HEK293T (cell line): ENCODE measurements around the gene CDCA5.

ENCODE experiments used
- CTCF ChIA-PET: fragments of 350-600 bp; formaldehyde crosslinking; extraction: SDS; loops from one replicate; lab custom pipeline; 2021; ENCODE audit warnings: antibody characterized with exemption, inconsistent platforms; lab: Yijun Ruan, JAX
- POLR2A ChIA-PET: fragments of 350-600 bp; formaldehyde crosslinking; extraction: SDS; loops from one replicate; lab custom pipeline; 2020; ENCODE audit warnings: antibody characterized with exemption, inconsistent platforms; lab: Yijun Ruan, JAX
- DNase-seq: peaks from one replicate; pipeline ENCODE4 v3.0.0; 2012; ENCODE audit warnings: mixed read lengths; ENCODE audit errors: extremely low spot score
- ARNT ChIP-seq: fragments of 450-650 bp; IDR thresholded peaks from 2 replicates; pipeline ENCODE4 v1.6.1; 2017; ENCODE audit warnings: mild to moderate bottlenecking
- BHLHE40 ChIP-seq: fragments of 450-650 bp; IDR thresholded peaks from 2 replicates; pipeline ENCODE4 v1.6.1; 2016; ENCODE audit warnings: mild to moderate bottlenecking, moderate library complexity, borderline replicate concordance
- CTBP1 ChIP-seq: fragments of 450-650 bp; IDR thresholded peaks from 2 replicates; pipeline ENCODE4 v1.6.1; 2016; ENCODE audit warnings: borderline replicate concordance
- ELF4 ChIP-seq: fragments of 450-650 bp; IDR thresholded peaks from 2 replicates; pipeline ENCODE4 v1.6.1; 2017; ENCODE audit warnings: antibody characterized with exemption
- FOXA1 ChIP-seq: fragments of 450-650 bp; IDR thresholded peaks from 2 replicates; pipeline ENCODE4 v1.6.1; 2016; ENCODE audit warnings: mild to moderate bottlenecking
- FOXK2 ChIP-seq: fragments of 450-650 bp; IDR thresholded peaks from 2 replicates; pipeline ENCODE4 v1.6.1; 2016; ENCODE audit warnings: mild to moderate bottlenecking
- FOXM1 ChIP-seq: fragments of 450-650 bp; IDR thresholded peaks from 2 replicates; pipeline ENCODE4 v1.6.1; 2017; ENCODE audit warnings: mild to moderate bottlenecking, borderline replicate concordance
- HDGF ChIP-seq: fragments of 450-650 bp; IDR thresholded peaks from 2 replicates; pipeline ENCODE4 v1.6.1; 2017; ENCODE audit warnings: antibody characterized with exemption, borderline replicate concordance
- L3MBTL2 ChIP-seq: fragments of 450-650 bp; conservative IDR thresholded peaks from 2 replicates; pipeline ENCODE4 v1.6.1; 2016; ENCODE audit warnings: mild to moderate bottlenecking
- LEF1 ChIP-seq: fragments of 450-650 bp; IDR thresholded peaks from 2 replicates; pipeline ENCODE4 v1.6.1; 2017; ENCODE audit warnings: mild to moderate bottlenecking, borderline replicate concordance
- NFRKB ChIP-seq: fragments of 450-650 bp; IDR thresholded peaks from 2 replicates; pipeline ENCODE4 v1.6.1; 2016; ENCODE audit warnings: mild to moderate bottlenecking, moderate library complexity
- SP1 ChIP-seq: fragments of 450-650 bp; IDR thresholded peaks from 2 replicates; pipeline ENCODE4 v1.6.1; 2017
- SUZ12 ChIP-seq: fragments of 450-650 bp; IDR thresholded peaks from 2 replicates; pipeline ENCODE4 v1.6.1; 2016; ENCODE audit warnings: mild to moderate bottlenecking
- TARDBP ChIP-seq: fragments of 450-650 bp; IDR thresholded peaks from 2 replicates; pipeline ENCODE4 v1.6.1; 2016
- ZNF384 ChIP-seq: fragments of 450-650 bp; IDR thresholded peaks from 2 replicates; pipeline ENCODE4 v1.6.1; 2016
- TF ChIP-seq, protein P1 (sequence below): fragments of 450-650 bp; IDR thresholded peaks from 2 replicates; pipeline ENCODE4 v1.6.1; 2016

The CDCA5 gene

GRCh38 chr11:65089621-65090020 is 5.8 kb upstream of the CDCA5 start:
- ChIA-PET POLR2A (no interaction called here), CTCF (interaction anchor here (0.6 kb wide), 1 partner anchor 226 kb away, joined by 3 read pairs; no protein-coding TSS in a partner anchor)
- TF ChIP-seq BHLHE40 (no peak), L3MBTL2 (no peak), FOXA1 (no peak), FOXM1 (no peak), LEF1 (no peak), NFRKB (no peak), ARNT (no peak), FOXK2 (no peak), CTBP1 (no peak), ELF4 (no peak), TARDBP (no peak), HDGF (no peak), SUZ12 (no peak), ZNF384 (no peak), SP1 (no peak)
- TF ChIP-seq, protein P1, sequence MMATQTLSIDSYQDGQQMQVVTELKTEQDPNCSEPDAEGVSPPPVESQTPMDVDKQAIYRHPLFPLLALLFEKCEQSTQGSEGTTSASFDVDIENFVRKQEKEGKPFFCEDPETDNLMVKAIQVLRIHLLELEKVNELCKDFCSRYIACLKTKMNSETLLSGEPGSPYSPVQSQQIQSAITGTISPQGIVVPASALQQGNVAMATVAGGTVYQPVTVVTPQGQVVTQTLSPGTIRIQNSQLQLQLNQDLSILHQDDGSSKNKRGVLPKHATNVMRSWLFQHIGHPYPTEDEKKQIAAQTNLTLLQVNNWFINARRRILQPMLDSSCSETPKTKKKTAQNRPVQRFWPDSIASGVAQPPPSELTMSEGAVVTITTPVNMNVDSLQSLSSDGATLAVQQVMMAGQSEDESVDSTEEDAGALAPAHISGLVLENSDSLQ, result no peak
- DNase-seq, result no peak

GRCh38 chr11:65087827-65088226 is 4.0 kb upstream of the CDCA5 start:
- ChIA-PET POLR2A (no interaction called here), CTCF (no interaction called here)

GRCh38 chr11:65087216-65087615 is 3.4 kb upstream of the CDCA5 start:
- TF ChIP-seq CTBP1 (no peak), FOXM1 (no peak), L3MBTL2 (no peak), HDGF (no peak), LEF1 (no peak), ARNT (no peak), ELF4 (no peak), BHLHE40 (no peak), NFRKB (no peak), SUZ12 (no peak), FOXA1 (no peak), SP1 (no peak), ZNF384 (no peak)
- TF ChIP-seq, protein P1, result no peak
- POLR2A ChIA-PET, result interaction anchor here (2.9 kb wide), 1 partner anchor 47 kb away, joined by 8 read pairs; the partner anchor contains the start of gene SAC3D1
- no peak for DNase-seq
- CTCF ChIA-PET, result no interaction called here

More at GRCh38 chr11:65087827-65088226, 4.0 kb upstream of the CDCA5 start:
- no peak for DNase-seq
- TF ChIP-seq FOXA1, result no peak
- no peak for TF ChIP-seq SP1
- no peak for TF ChIP-seq CTBP1
- TF ChIP-seq ZNF384, result no peak

DNA sequence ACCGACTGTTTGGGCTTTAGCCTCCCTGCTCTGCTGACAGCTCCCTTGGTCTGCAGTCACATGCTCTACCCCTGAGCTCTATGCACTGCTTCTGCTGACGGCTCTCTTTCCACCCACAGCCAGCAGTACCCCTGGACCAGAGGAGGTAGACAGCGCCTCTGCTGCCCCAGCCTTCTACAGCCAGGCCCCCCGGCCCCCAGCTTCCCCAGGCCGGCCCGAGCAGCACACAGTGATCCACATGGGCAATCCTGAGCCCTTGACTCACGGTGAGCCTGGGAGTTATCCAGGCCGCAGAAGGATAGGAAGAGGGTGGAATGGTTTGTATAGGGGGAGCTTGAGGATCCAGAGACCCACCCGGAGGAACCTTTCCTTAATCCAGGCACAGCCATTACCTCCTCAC is 3.0 kb upstream of the CDCA5 start:
- TF ChIP-seq SP1, result no peak
- TF ChIP-seq, protein P1, result no peak
- TF ChIP-seq FOXA1, result no peak
- no peak for TF ChIP-seq FOXM1
- TF ChIP-seq LEF1, result no peak
- TF ChIP-seq L3MBTL2, result no peak
- no peak for TF ChIP-seq BHLHE40
- TF ChIP-seq CTBP1, result no peak
- TF ChIP-seq NFRKB, result no peak
- no peak for TF ChIP-seq TARDBP
- no peak for TF ChIP-seq ARNT
- TF ChIP-seq HDGF, result no peak
- no peak for TF ChIP-seq FOXK2
- TF ChIP-seq ZNF384, result no peak
- TF ChIP-seq ELF4, result no peak
- TF ChIP-seq SUZ12, result no peak
- DNase-seq, result no peak
- ChIA-PET CTCF (no interaction called here), POLR2A (interaction anchor here (2.9 kb wide), 1 partner anchor 46 kb away, joined by 8 read pairs; the partner anchor contains the start of gene SAC3D1)

DNA sequence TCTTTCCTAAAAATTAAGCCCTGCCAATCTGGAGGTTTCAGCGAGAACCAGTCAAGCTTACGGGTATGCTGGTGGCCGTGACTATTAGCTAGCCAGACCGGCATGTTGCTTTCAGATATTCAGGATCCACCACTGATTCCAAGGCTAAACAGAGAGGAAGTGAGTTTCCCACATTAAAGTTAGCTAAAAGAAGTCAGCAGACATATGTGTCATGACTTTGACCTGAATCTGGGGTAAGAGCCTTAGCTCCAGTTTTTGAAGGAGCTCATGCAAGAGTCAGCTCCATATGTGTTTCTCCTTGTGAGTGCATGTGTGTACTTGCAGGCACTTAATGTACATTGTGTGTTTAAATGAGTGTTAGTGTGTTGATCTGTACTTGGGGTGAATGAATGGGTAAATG is 1.6 kb upstream of the CDCA5 start:
- no peak for DNase-seq
- ChIA-PET CTCF (interaction anchor here (0.9 kb wide), 1 partner anchor 25 kb away, joined by 3 read pairs; no protein-coding TSS in a partner anchor), POLR2A (interaction anchor here (1.1 to 2.9 kb wide), 4 partner anchors 9 to 45 kb away, joined by 3 to 8 read pairs (median 4); partner anchors contain the start of genes FAU, MRPL49, SAC3D1 and VPS51)
- no peak for TF ChIP-seq LEF1
- no peak for TF ChIP-seq TARDBP
- no peak for TF ChIP-seq BHLHE40
- no peak for TF ChIP-seq SP1
- TF ChIP-seq FOXA1, result no peak
- no peak for TF ChIP-seq L3MBTL2
- no peak for TF ChIP-seq ELF4
- TF ChIP-seq NFRKB, result no peak
- TF ChIP-seq, protein P1, result no peak
- no peak for TF ChIP-seq CTBP1
- TF ChIP-seq ARNT, result no peak
- no peak for TF ChIP-seq ZNF384
- TF ChIP-seq SUZ12, result no peak
- no peak for TF ChIP-seq FOXM1
- no peak for TF ChIP-seq FOXK2
- TF ChIP-seq HDGF, result no peak
